HepG2 (cell line): ENCODE measurements around the gene WWC2. TPM values are rescaled to one million over a fixed set of nuclear protein-coding genes. Genes with fewer than 3 reads are reported as not detected.

ENCODE experiments used
- AHR ChIP-seq: IDR thresholded peaks from 2 replicates; pipeline ENCODE4 v1.6.1; 2018; ENCODE audit warnings: missing genetic modification reagents, missing compliant biosample characterization
- ARHGAP35 ChIP-seq: sonication (generic); formaldehyde crosslinking; IDR thresholded peaks from 2 replicates; pipeline ENCODE4 v1.9.0; 2022; ENCODE audit warnings: mild to moderate bottlenecking, inconsistent platforms, moderate library complexity, missing genetic modification reagents, borderline replicate concordance
- HOXA3 ChIP-seq: sonication (generic); formaldehyde crosslinking; IDR thresholded peaks from 2 replicates; pipeline ENCODE4 v1.5.0; 2020; ENCODE audit warnings: missing genetic modification reagents
- MBNL3 ChIP-seq: fragments of 250-450 bp; sonication (Bioruptor Pico); conservative IDR thresholded peaks from 2 replicates; pipeline ENCODE4 v1.8.0; 2022; ENCODE audit warnings: mild to moderate bottlenecking, inconsistent platforms
- PAWR ChIP-seq: sonication (generic); formaldehyde crosslinking; IDR thresholded peaks from 2 replicates; pipeline ENCODE4 v1.4.0; 2020; ENCODE audit warnings: missing genetic modification reagents, mild to moderate bottlenecking, borderline replicate concordance
- PHF21A ChIP-seq: sonication (generic); formaldehyde crosslinking; IDR thresholded peaks from 2 replicates; pipeline ENCODE4 v1.5.0; 2020; ENCODE audit warnings: mild to moderate bottlenecking, missing genetic modification reagents
- SIN3B ChIP-seq: fragments of 150-350 bp; IDR thresholded peaks from 2 replicates; pipeline ENCODE4 v1.6.1; 2014; ENCODE audit warnings: low read length
- SNRNP70 ChIP-seq: fragments of 200-400 bp; formaldehyde crosslinking; IDR thresholded peaks from 2 replicates; pipeline ENCODE4 v1.6.1; 2017; ENCODE audit warnings: mild to moderate bottlenecking, low read depth, low read length, moderate library complexity
- SOX13 ChIP-seq, 3 experiments: fragments of 450-650 bp in 1 of 3; sonication (generic) in 1 of 3; formaldehyde crosslinking in 1 of 3; IDR thresholded peaks in 2 of 3; conservative IDR thresholded peaks in 1 of 3; 2 replicates each; pipeline versions ENCODE4 v1.5.0 to v1.6.1; 2016 to 2020; ENCODE audit warnings: antibody characterized with exemption in 1 of 3, mild to moderate bottlenecking in 1 of 3, missing compliant biosample characterization in 1 of 3, missing genetic modification reagents in 1 of 3, moderate library complexity in 1 of 3
- TEAD2 ChIP-seq: sonication (generic); formaldehyde crosslinking; IDR thresholded peaks from 2 replicates; pipeline ENCODE4 v1.9.0; 2021; ENCODE audit warnings: missing genetic modification reagents
- YY1 ChIP-seq: IDR thresholded peaks from 2 replicates; pipeline ENCODE4 v1.6.1; 2011; ENCODE audit warnings: low read length, low read depth, moderate library complexity, mild to moderate bottlenecking; ENCODE audit not compliant: insufficient read depth, insufficient replicate concordance
- ZEB1 ChIP-seq: IDR thresholded peaks from 2 replicates; pipeline ENCODE4 v1.6.1; 2012; ENCODE audit warnings: mild to moderate bottlenecking, low read depth, inconsistent platforms; ENCODE audit not compliant: insufficient replicate concordance
- ZNF224 ChIP-seq: sonication (generic); formaldehyde crosslinking; IDR thresholded peaks from 2 replicates; pipeline ENCODE4 v1.5.0; 2020; ENCODE audit warnings: mild to moderate bottlenecking, missing genetic modification reagents
- ZNF501 ChIP-seq: sonication (generic); formaldehyde crosslinking; IDR thresholded peaks from 2 replicates; pipeline ENCODE4 v1.5.1; 2020; ENCODE audit warnings: mild to moderate bottlenecking, moderate library complexity, missing genetic modification reagents
- ZNF512B ChIP-seq: sonication (generic); formaldehyde crosslinking; IDR thresholded peaks from 2 replicates; pipeline ENCODE4 v1.5.1; 2020; ENCODE audit warnings: missing genetic modification reagents, mild to moderate bottlenecking, borderline replicate concordance
- ZNF652 ChIP-seq: IDR thresholded peaks from 2 replicates; pipeline ENCODE4 v1.6.1; 2016; ENCODE audit warnings: low read depth, borderline replicate concordance
- ZNF703 ChIP-seq: sonication (generic); formaldehyde crosslinking; IDR thresholded peaks from 2 replicates; pipeline ENCODE4 v1.5.1; 2020; ENCODE audit warnings: missing genetic modification reagents, mild to moderate bottlenecking, moderate library complexity, borderline replicate concordance
- polyA plus RNA-seq, 8 experiments: library from polyadenylated mRNA; depleted of rRNA in 3 of 8; stranded (reverse) in 7 of 8; unstranded in 1 of 8; fragments of >200 nt; fragmentation: Illumina TruSeq in 4 of 8; extraction: Trizol in 4 of 8; gene quantifications; 2 replicates each; pipeline versions ENCODE4 v1.2.1 to v1.2.3, GENCODE V29; 2011 to 2016; ENCODE audit warnings: low read depth in 4 of 8, missing spikeins in 1 of 8, mixed read lengths in 1 of 8; ENCODE audit not compliant: insufficient read depth in 1 of 8
- total RNA-seq, 5 experiments: library from RNA; depleted of rRNA; stranded (reverse); fragments of >200 nt; fragmentation: Illumina TruSeq; extraction: Trizol; gene quantifications; 2 replicates each; pipeline ENCODE4 v1.2.3, GENCODE V29; 2016; ENCODE audit warnings: low read depth in 1 of 5
- TF ChIP-seq, protein P1 (sequence below): sonication (generic); formaldehyde crosslinking; IDR thresholded peaks from 2 replicates; pipeline ENCODE4 v1.5.0; 2020; ENCODE audit warnings: missing genetic modification reagents
- TF ChIP-seq, protein P2 (sequence below): IDR thresholded peaks from 2 replicates; pipeline ENCODE4 v1.6.1; 2016
- TF ChIP-seq, protein P3 (sequence below): sonication (generic); formaldehyde crosslinking; IDR thresholded peaks from 2 replicates; pipeline ENCODE4 v1.8.1; 2023; ENCODE audit warnings: mild to moderate bottlenecking, inconsistent platforms, moderate library complexity, missing genetic modification reagents, borderline replicate concordance

The WWC2 gene
- total and polyA plus RNA-seq, 2 of the 13 experiments (the other 11 are each of a cell fraction or from before 2014, with no cell fraction given) = 40.0 to 50.1 TPM

GRCh38 chr4:183098019-183098722 lies 886 bp upstream of the WWC2 start (continued):
- TF ChIP-seq ARHGAP35 (peak; percentile 72; the same call in 1 of the 2 replicates), PHF21A (CRISPR knock-in tag) (0 out of 2 replicates have a peak, but pooled peaks have one; percentile 30), YY1 (peak; percentile 52), HOXA3 (CRISPR knock-in tag) (peak; percentile 30; the same call in 1 of the 2 replicates), SIN3B (no peak), SOX13 (IDR thresholded peaks at IDR 0.05) (no peak), SOX13 (CRISPR knock-in tag; conservative IDR thresholded peaks at IDR 0.05 in 1 of 2, IDR thresholded peaks at IDR 0.05 in 1 of 2) (no peak; a peak in 1 of 4 replicates), ZNF224 (CRISPR knock-in tag) (0 out of 2 replicates have a peak, but pooled peaks have one; percentile 65), TEAD2 (CRISPR knock-in tag) (no peak), ZNF501 (peak; percentile 60; the same call in 1 of the 2 replicates), AHR (CRISPR knock-in tag) (0 out of 2 replicates have a peak, but pooled peaks have one; percentile 6), PAWR (CRISPR knock-in tag) (0 out of 2 replicates have a peak, but pooled peaks have one; percentile 30), ZEB1 (no peak), ZNF512B (CRISPR knock-in tag) (0 out of 2 replicates have a peak, but pooled peaks have one; percentile 23), ZNF652 (0 out of 2 replicates have a peak, but pooled peaks have one; percentile 25), SNRNP70 (no peak), ZNF703 (CRISPR knock-in tag) (no peak; the same call in 1 of the 2 replicates), MBNL3 (no peak)
- TF ChIP-seq, protein P1, sequence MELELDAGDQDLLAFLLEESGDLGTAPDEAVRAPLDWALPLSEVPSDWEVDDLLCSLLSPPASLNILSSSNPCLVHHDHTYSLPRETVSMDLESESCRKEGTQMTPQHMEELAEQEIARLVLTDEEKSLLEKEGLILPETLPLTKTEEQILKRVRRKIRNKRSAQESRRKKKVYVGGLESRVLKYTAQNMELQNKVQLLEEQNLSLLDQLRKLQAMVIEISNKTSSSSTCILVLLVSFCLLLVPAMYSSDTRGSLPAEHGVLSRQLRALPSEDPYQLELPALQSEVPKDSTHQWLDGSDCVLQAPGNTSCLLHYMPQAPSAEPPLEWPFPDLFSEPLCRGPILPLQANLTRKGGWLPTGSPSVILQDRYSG (CRISPR knock-in tag) = no peak
- TF ChIP-seq, protein P2, sequence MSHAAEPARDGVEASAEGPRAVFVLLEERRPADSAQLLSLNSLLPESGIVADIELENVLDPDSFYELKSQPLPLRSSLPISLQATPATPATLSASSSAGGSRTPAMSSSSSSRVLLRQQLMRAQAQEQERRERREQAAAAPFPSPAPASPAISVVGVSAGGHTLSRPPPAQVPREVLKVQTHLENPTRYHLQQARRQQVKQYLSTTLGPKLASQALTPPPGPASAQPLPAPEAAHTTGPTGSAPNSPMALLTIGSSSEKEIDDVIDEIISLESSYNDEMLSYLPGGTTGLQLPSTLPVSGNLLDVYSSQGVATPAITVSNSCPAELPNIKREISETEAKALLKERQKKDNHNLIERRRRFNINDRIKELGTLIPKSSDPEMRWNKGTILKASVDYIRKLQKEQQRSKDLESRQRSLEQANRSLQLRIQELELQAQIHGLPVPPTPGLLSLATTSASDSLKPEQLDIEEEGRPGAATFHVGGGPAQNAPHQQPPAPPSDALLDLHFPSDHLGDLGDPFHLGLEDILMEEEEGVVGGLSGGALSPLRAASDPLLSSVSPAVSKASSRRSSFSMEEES (CRISPR knock-in tag) = peak; percentile 32; the same call in 1 of the 2 replicates
- TF ChIP-seq, protein P3, sequence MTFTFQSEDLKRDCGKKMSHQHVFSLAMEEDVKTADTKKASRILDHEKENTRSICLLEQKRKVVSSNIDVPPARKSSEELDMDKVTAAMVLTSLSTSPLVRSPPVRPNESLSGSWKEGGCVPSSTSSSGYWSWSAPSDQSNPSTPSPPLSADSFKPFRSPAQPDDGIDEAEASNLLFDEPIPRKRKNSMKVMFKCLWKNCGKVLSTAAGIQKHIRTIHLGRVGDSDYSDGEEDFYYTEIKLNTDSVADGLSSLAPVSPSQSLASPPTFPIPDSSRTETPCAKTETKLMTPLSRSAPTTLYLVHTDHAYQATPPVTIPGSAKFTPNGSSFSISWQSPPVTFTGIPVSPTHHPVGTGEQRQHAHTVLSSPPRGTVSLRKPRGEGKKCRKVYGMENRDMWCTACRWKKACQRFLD = no peak
